Measurements from ENCODE around the gene NMT1. TPM values are rescaled to one million over a fixed set of nuclear protein-coding genes. Genes with fewer than 3 reads are reported as not detected.
A peak's percentile ranks its signal among the peaks of the same experiment; 100 is the strongest.
"Not testable (repeated sequence)": the region's sequence is repeated elsewhere in the genome, so short reads cannot be mapped to it uniquely, and the experiment has no call there.

The NMT1 gene
- total RNA-seq, 4 donors from 2014 or later = 58.5 to 79.3 (median 65.1) TPM

DNA sequence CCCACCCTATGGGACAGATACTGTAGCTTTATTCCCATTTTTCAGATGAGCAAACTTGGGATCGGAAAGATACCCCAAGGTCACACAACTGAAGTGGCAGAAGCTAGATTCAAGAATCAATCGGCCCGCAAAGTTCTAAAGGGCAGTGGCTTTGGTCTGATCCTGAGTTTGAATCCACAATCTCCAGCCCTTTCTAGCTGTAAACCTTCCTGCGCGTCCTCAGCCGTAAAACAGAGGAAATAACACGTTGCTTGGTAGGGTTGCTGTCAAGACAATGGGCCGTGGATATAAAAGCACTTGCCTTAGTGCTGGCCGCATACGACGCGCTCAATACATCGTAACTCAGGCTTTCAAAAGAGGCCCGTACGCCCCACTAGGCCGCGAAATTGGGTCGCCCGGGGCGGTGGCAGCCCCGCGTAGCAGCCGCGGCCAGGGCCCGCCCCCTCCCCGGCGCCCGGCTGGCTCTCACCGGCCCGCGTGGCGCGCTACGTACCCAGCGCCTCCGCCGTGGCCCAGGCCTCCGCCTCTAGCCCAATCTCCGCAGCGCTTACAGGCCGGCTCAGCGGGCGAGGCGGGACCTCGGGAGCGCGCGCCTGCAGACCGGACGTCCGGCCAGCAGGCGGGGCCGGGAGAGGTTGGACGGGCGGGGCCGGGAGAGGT, 9.9 kb upstream of the NMT1 start, which contains the start of gene DCAKD:
Gene DCAKD, minus strand, starts transcription at position 573 of the 660 bp plus-strand sequence. CDS start 16,747 bp downstream, outside the sequence.
- intact Hi-C loops (cut with DNase I) = loop anchor here (5.0 kb wide), 1 partner anchor 46 kb away; no protein-coding TSS in a partner anchor
- WGBS = 4% methylated on average over 14 of the region's 56 CpGs
- Histone ChIP-seq H3K9me3 (no peaks in the 10 kb centered on the region), H3K4me3 (peak within 1 kb of the TSS; percentile 61 to 79 (median 66)), H3K4me1 (peaks cover 12 to 35% (median 30%) of the 10 kb centered on the region in 4 donors), H3K36me3 (peaks cover 0 to 9% (median 0%) of the 10 kb centered on the region in 4 donors), H3K27me3 (no peaks in the 10 kb centered on the region), H3K27ac (replicated peaks in 1 of 4) (peak within 1 kb of the TSS; percentile 89 to 96 (median 92))
- DNase-seq (ENCODE audit: extremely low spot score) = peak; percentile 94
- TF ChIP-seq POLR2AphosphoS5 (IDR thresholded peaks at IDR 0.05) (peak; percentile 77 to 85), EP300 (IDR thresholded peaks at IDR 0.05) (no peak), POLR2A (IDR thresholded peaks at IDR 0.05; ENCODE audit: low read depth) (peak; percentile 78)
- TF ChIP-seq, protein P1, sequence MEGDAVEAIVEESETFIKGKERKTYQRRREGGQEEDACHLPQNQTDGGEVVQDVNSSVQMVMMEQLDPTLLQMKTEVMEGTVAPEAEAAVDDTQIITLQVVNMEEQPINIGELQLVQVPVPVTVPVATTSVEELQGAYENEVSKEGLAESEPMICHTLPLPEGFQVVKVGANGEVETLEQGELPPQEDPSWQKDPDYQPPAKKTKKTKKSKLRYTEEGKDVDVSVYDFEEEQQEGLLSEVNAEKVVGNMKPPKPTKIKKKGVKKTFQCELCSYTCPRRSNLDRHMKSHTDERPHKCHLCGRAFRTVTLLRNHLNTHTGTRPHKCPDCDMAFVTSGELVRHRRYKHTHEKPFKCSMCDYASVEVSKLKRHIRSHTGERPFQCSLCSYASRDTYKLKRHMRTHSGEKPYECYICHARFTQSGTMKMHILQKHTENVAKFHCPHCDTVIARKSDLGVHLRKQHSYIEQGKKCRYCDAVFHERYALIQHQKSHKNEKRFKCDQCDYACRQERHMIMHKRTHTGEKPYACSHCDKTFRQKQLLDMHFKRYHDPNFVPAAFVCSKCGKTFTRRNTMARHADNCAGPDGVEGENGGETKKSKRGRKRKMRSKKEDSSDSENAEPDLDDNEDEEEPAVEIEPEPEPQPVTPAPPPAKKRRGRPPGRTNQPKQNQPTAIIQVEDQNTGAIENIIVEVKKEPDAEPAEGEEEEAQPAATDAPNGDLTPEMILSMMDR (IDR thresholded peaks at IDR 0.05) = peak in 1 of 3 experiments; percentile 10

DNA sequence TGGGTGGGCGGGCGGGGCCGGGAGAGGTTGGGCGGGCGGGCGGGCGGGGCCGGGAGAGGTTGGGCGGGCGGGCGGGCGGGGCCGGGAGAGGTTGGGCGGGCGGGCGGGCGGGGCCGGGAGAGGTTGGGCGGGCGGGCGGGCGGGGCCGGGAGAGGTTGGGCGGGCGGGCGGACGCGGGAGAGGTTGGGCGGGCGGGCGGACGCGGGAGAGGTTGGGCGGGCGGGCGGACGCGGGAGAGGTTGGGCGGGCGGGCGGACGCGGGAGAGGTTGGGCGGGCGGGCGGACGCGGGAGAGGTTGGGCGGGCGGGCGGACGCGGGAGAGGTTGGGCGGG, 9.4 kb upstream of the NMT1 start:
- Histone ChIP-seq H3K27ac (replicated peaks in 1 of 4) (peak overlapping the region; percentile 87 to 96 (median 90)), H3K4me3 (peak overlapping the region; percentile 61 to 71 (median 63)), H3K4me1 (peaks cover 12 to 35% (median 30%) of the 10 kb centered on the region in 4 donors)
- WGBS = no CpG with 5 or more reads among the region's 54 CpGs
- H3K27me3 ChIP-seq; H3K9me3 ChIP-seq; H3K36me3 ChIP-seq; DNase-seq (ENCODE audit: extremely low spot score): not testable (repeated sequence)
- intact Hi-C loops (cut with DNase I) = loop anchor here (5.0 kb wide), 1 partner anchor 46 kb away; no protein-coding TSS in a partner anchor

DNA sequence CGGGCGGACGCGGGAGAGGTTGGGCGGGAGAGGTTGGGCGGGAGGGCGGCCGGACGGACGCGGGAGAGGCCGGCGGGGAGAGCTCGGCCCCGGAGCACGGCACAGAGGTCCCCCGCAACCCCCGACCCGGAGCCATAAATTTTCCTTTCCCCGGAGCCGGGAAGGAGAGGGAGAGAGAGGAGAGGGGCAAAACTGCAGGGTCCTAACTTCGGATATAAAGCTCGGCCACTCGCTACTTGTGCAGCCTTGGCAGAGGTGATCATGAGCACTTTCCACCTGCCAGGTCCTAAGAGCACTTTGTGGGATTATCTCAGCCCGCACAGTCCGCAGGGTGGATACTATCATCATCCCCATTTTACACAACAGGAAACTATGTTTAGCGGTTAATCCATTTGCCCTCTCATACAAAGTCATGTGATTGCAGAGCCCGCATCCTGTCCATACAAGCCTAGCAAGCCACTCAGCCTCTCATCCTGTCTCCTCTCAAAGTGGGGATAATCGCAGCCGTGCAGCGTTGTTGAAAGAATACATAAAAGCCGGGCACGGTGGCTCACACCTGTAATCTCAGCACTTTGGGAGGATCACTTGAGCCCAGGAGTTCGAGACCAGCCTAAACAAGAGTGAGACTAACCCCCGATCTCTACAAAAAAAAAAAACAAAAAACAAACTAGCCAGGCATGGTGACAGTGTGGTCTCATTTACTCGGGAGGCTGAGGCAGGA, 8.9 kb upstream of the NMT1 start:
- DNase-seq (ENCODE audit: extremely low spot score) = no peak
- H3K27ac ChIP-seq (replicated peaks in 1 of 4) = peak overlapping the region; percentile 86 to 96 (median 88)
- H3K36me3 ChIP-seq = peaks cover 0 to 9% (median 0%) of the 10 kb centered on the region in 4 donors
- H3K4me3 ChIP-seq = peak overlapping the region; percentile 58 to 65 (median 62)
- H3K9me3 ChIP-seq = no peaks in the 10 kb centered on the region
- intact Hi-C loops (cut with DNase I) = loop anchor here (5.0 kb wide), 1 partner anchor 45 kb away; no protein-coding TSS in a partner anchor
- peaks cover 12 to 35% (median 30%) of the 10 kb centered on the region in 4 donors for H3K4me1 ChIP-seq
- 28% methylated on average over 17 of the region's 36 CpGs for WGBS
- TF ChIP-seq POLR2A (IDR thresholded peaks at IDR 0.05; ENCODE audit: low read depth) (peak; percentile 45), POLR2AphosphoS5 (IDR thresholded peaks at IDR 0.05) (peak in 1 of 2 donors; percentile 82)
- TF ChIP-seq, protein P1 (IDR thresholded peaks at IDR 0.05) = no peak
- H3K27me3 ChIP-seq = no peaks in the 10 kb centered on the region

DNA sequence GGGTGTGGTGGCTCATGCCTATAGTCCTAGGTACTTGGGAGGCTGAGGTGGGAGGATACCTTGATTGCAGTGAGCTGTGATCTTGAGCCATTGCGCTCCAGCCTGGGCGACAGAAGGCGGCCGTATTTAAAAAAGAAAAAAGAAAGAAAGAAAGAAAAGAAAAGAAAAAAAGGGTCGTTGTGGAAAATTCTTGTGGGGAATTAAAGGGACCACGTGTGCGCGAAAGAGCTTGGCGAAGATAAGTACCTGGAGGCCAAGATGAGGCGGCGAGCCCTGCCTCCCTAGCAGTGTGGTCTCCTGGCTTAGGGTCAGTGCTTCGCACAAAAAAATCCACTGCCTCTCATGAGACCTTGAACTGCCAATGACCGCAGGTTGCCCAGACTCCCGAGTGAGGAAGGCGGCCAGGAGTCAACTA, 728 bp upstream of the NMT1 start:
- DNase-seq (ENCODE audit: extremely low spot score) = no peak
- WGBS = 13% methylated on average over 13 of the region's 15 CpGs
- TF ChIP-seq, protein P1 (IDR thresholded peaks at IDR 0.05) = no peak
- TF ChIP-seq EP300 (IDR thresholded peaks at IDR 0.05) = no peak
- no peak for TF ChIP-seq POLR2A (IDR thresholded peaks at IDR 0.05; ENCODE audit: low read depth)
- no peak for TF ChIP-seq POLR2AphosphoS5 (IDR thresholded peaks at IDR 0.05)
- Histone ChIP-seq H3K9me3 (no peaks in the 10 kb centered on the region), H3K4me3 (peak overlapping the region; percentile 65 to 89 (median 76)), H3K27me3 (no peaks in the 10 kb centered on the region), H3K36me3 (peaks cover 0 to 6% (median 3%) of the 10 kb centered on the region in 4 donors), H3K4me1 (peaks cover 41 to 55% (median 54%) of the 10 kb centered on the region in 4 donors), H3K27ac (replicated peaks in 1 of 4) (peak overlapping the region; percentile 84 to 95 (median 86))
- intact Hi-C loops (cut with DNase I) = no loop called here

All from esophagus muscularis mucosa (tissue), 4 donors.